ENCODE results near the gene CLOCK.

Gene CLOCK

DNA sequence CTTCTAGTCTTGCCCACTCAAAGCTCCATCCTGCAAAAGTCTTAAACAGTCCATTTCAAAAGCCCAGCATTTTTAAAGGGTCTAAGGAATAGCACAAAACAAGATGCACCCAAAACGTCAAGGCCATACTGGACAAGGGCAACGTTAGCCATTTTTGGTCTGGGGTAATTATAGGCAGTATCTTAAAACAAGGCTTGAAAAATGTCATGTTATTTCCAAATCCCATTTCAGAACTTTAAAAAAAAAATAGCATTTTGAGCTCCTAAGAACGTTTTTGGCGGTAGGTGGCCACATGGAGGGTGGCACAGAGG is 151.5 kb downstream of the CLOCK start:
- Histone ChIP-seq H3K27ac (ENCODE audit: extremely low read depth, low read depth, low read length) (peak overlapping the region; percentile 87; the same call in 1 of the 2 replicates), H3K36me3 (ENCODE audit: control insufficient read depth in 2 of 2, insufficient read depth in 1 of 2, low read length in 2 of 2) (peaks cover 0 to 11% of the 10 kb centered on the region in 2 experiments; a peak in 1 of 3 replicates), H3K4me3 (ENCODE audit: low read depth, low read length) (peak overlapping the region; percentile 89), H3K4me1 (ENCODE audit: control insufficient read depth, insufficient read depth, low read length) (no peaks in the 10 kb centered on the region), H3K9me3 (ENCODE audit: control insufficient read depth, insufficient read depth, low read depth, low read length) (no peaks in the 10 kb centered on the region)
- CTCF ChIA-PET, result interaction anchor here (0.7 to 0.9 kb wide), 3 partner anchors 48 to 1150 kb away, joined by 3 to 4 read pairs (median 3); no protein-coding TSS in a partner anchor
- TF ChIP-seq ZNF24 (tag by site-specific recombination; IDR thresholded peaks at IDR 0.05), result no peak
- no peak for TF ChIP-seq ZEB2 (tag by site-specific recombination; IDR thresholded peaks at IDR 0.05)
- POLR2A ChIA-PET, result interaction anchor here (1.0 to 2.1 kb wide), 4 partner anchors 9 to 151 kb away, joined by 3 to 14 read pairs (median 8); partner anchors contain the start of genes CLOCK and SRD5A3

GRCh38 chr4:55393461-55394320 is 153.0 kb downstream of the CLOCK start:
- peak; percentile 19; the same call in 1 of the 2 replicates for TF ChIP-seq ZNF335 (tag by site-specific recombination; conservative IDR thresholded peaks at IDR 0.05)
- TF ChIP-seq ZNF211 (tag by site-specific recombination; IDR thresholded peaks at IDR 0.05; ENCODE audit: low read depth), result no peak
- POLR2A ChIA-PET, result no interaction called here
- Histone ChIP-seq H3K4me3 (ENCODE audit: low read depth, low read length) (no peak overlapping the region), H3K36me3 (ENCODE audit: control insufficient read depth in 2 of 2, insufficient read depth in 1 of 2, low read length in 2 of 2) (peaks cover 0 to 8% of the 10 kb centered on the region in 2 experiments; a peak in 1 of 3 replicates), H3K4me1 (ENCODE audit: control insufficient read depth, insufficient read depth, low read length) (no peaks in the 10 kb centered on the region), H3K27ac (ENCODE audit: extremely low read depth, low read depth, low read length) (no peak overlapping the region), H3K9me3 (ENCODE audit: control insufficient read depth, insufficient read depth, low read depth, low read length) (no peaks in the 10 kb centered on the region)
- CTCF ChIA-PET, result interaction anchor here (0.5 to 1.0 kb wide), 2 partner anchors 47 to 483 kb away, joined by 3 to 4 read pairs; no protein-coding TSS in a partner anchor

- H3K27ac ChIP-seq (ENCODE audit: extremely low read depth, low read depth, low read length), result no peak overlapping the region
- POLR2A ChIA-PET, result interaction anchor here (1.5 kb wide), 1 partner anchor 8 kb away, joined by 8 read pairs; the partner anchor contains the start of gene TMEM165
- H3K4me1 ChIP-seq (ENCODE audit: control insufficient read depth, insufficient read depth, low read length), result no peaks in the 10 kb centered on the region
- CTCF ChIA-PET, result interaction anchor here (0.7 to 0.8 kb wide), 2 partner anchors 9 to 34 kb away, joined by 3 read pairs; no protein-coding TSS in a partner anchor
- TF ChIP-seq, protein P1, sequence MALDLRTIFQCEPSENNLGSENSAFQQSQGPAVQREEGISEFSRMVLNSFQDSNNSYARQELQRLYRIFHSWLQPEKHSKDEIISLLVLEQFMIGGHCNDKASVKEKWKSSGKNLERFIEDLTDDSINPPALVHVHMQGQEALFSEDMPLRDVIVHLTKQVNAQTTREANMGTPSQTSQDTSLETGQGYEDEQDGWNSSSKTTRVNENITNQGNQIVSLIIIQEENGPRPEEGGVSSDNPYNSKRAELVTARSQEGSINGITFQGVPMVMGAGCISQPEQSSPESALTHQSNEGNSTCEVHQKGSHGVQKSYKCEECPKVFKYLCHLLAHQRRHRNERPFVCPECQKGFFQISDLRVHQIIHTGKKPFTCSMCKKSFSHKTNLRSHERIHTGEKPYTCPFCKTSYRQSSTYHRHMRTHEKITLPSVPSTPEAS (tag by site-specific recombination; IDR thresholded peaks at IDR 0.05), result no peak
- TF ChIP-seq ZNF426 (tag by site-specific recombination; IDR thresholded peaks at IDR 0.05) (no peak), ZSCAN23 (tag by site-specific recombination; IDR thresholded peaks at IDR 0.05) (no peak), ZNF24 (tag by site-specific recombination; IDR thresholded peaks at IDR 0.05) (no peak), PRDM1 (tag by site-specific recombination; IDR thresholded peaks at IDR 0.05) (no peak), ZNF580 (tag by site-specific recombination; IDR thresholded peaks at IDR 0.05) (no peak), GLI4 (tag by site-specific recombination; IDR thresholded peaks at IDR 0.05) (no peak), ZNF548 (tag by site-specific recombination; IDR thresholded peaks at IDR 0.05) (no peak), ZNF645 (tag by site-specific recombination; IDR thresholded peaks at IDR 0.05) (no peak), ZNF138 (tag by site-specific recombination; IDR thresholded peaks at IDR 0.05; ENCODE audit: borderline replicate concordance) (no peak), TRIM28 (IDR thresholded peaks at IDR 0.05; ENCODE audit: borderline replicate concordance, low read length) (no peak), ZNF654 (tag by site-specific recombination; IDR thresholded peaks at IDR 0.05; ENCODE audit: low read depth) (no peak), ZNF768 (tag by site-specific recombination; IDR thresholded peaks at IDR 0.05) (no peak), MYNN (tag by site-specific recombination; IDR thresholded peaks at IDR 0.05; ENCODE audit: borderline replicate concordance) (no peak), ZNF707 (tag by site-specific recombination; IDR thresholded peaks at IDR 0.05) (no peak), ZNF16 (tag by site-specific recombination; IDR thresholded peaks at IDR 0.05; ENCODE audit: low read depth) (no peak), ZNF398 (tag by site-specific recombination; IDR thresholded peaks at IDR 0.05) (no peak), ZFP41 (tag by site-specific recombination; IDR thresholded peaks at IDR 0.05; ENCODE audit: borderline replicate concordance) (no peak), ZNF2 (tag by site-specific recombination; IDR thresholded peaks at IDR 0.05) (no peak)
- TF ChIP-seq, protein P2, sequence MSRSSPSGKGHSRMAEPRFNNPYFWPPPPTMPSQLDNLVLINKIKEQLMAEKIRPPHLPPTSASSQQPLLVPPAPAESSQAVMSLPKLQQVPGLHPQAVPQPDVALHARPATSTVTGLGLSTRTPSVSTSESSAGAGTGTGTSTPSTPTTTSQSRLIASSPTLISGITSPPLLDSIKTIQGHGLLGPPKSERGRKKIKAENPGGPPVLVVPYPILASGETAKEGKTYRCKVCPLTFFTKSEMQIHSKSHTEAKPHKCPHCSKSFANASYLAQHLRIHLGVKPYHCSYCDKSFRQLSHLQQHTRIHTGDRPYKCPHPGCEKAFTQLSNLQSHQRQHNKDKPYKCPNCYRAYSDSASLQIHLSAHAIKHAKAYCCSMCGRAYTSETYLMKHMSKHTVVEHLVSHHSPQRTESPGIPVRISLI (tag by site-specific recombination; IDR thresholded peaks at IDR 0.05), result no peak
- H3K4me3 ChIP-seq (ENCODE audit: low read depth, low read length), result no peak overlapping the region
- no peaks in the 10 kb centered on the region for H3K9me3 ChIP-seq (ENCODE audit: control insufficient read depth, insufficient read depth, low read depth, low read length)
- H3K36me3 ChIP-seq (ENCODE audit: control insufficient read depth in 2 of 2, insufficient read depth in 1 of 2, low read length in 2 of 2), result no peaks in the 10 kb centered on the region
These were observed 159.9 kb downstream of the CLOCK start for GRCh38 chr4:55386840-55387239.

Measured in HEK293 (cell line).